DND-41 (cell line): ENCODE results near the gene FUBP1.
A peak's percentile ranks its signal among the peaks of the same experiment; 100 is the strongest.
"Not testable (repeated sequence)": the region's sequence is repeated elsewhere in the genome, so short reads cannot be mapped to it uniquely, and the experiment has no call there.

ENCODE experiments used
- ATAC-seq: fragments of 200-7000 bp; cut with Tn5 transposase; 3 replicates; pipeline ENCODE4 v1.9.1; 2021; ENCODE audit warnings: low read depth; ENCODE audit not compliant: insufficient read depth
- DNase-seq: peaks from one replicate; pipeline ENCODE4 v3.0.0-alpha.2; 2020
- H2AFZ ChIP-seq: 2 replicates; pipeline ENCODE4 v1.6.0; 2012; ENCODE audit warnings: low read depth, low read length
- H3K27ac ChIP-seq: 2 replicates; pipeline ENCODE4 v1.5.1; 2012; ENCODE audit warnings: low read length, inconsistent platforms
- H3K27me3 ChIP-seq: fragments of 200-600 bp; sonication (generic); 2 replicates; pipeline ENCODE4 v1.6.0; 2012; ENCODE audit warnings: low read length, mild to moderate bottlenecking, inconsistent platforms; ENCODE audit not compliant: insufficient read depth, poor library complexity
- H3K36me3 ChIP-seq: 2 replicates; pipeline ENCODE4 v1.5.1; 2012; ENCODE audit warnings: low read length, inconsistent platforms; ENCODE audit not compliant: insufficient read depth
- H3K4me1 ChIP-seq: 2 replicates; pipeline ENCODE4 v1.5.1; 2012; ENCODE audit warnings: mild to moderate bottlenecking, low read length; ENCODE audit not compliant: insufficient read depth
- H3K4me2 ChIP-seq: 2 replicates; pipeline ENCODE4 v1.6.0; 2012; ENCODE audit warnings: mild to moderate bottlenecking, moderate library complexity, low read length, inconsistent platforms; ENCODE audit not compliant: insufficient read depth
- H3K4me3 ChIP-seq, 2 experiments: fragments of 200-600 bp in 1 of 2; shearing (Covaris generic) in 1 of 2; 2 replicates each; pipeline ENCODE4 v1.5.1; 2012 to 2016; ENCODE audit warnings: inconsistent platforms in 2 of 2, low read length in 2 of 2, mild to moderate bottlenecking in 2 of 2, low read depth in 1 of 2, moderate library complexity in 1 of 2
- H3K79me2 ChIP-seq: 2 replicates; pipeline ENCODE4 v1.6.0; 2012; ENCODE audit warnings: low read length, inconsistent platforms; ENCODE audit not compliant: insufficient read depth
- H3K9ac ChIP-seq: 2 replicates; pipeline ENCODE4 v1.6.0; 2012; ENCODE audit warnings: low read depth, mild to moderate bottlenecking, inconsistent platforms, low read length, moderate library complexity
- H3K9me3 ChIP-seq: 2 replicates; pipeline ENCODE4 v1.5.1; 2012; ENCODE audit warnings: low read length, moderate library complexity, mild to moderate bottlenecking, inconsistent platforms; ENCODE audit not compliant: insufficient read depth, severe bottlenecking
- H4K20me1 ChIP-seq: 2 replicates; pipeline ENCODE4 v1.6.0; 2012; ENCODE audit warnings: low read length; ENCODE audit not compliant: insufficient read depth
- EZH2 ChIP-seq: IDR thresholded peaks from 3 replicates; pipeline ENCODE4 v1.6.1; 2012; ENCODE audit warnings: borderline replicate concordance, low read depth, mild to moderate bottlenecking, moderate library complexity, low read length, inconsistent platforms; ENCODE audit not compliant: severe bottlenecking
- TF ChIP-seq, protein P1 (sequence below): IDR thresholded peaks from 2 replicates; pipeline ENCODE4 v1.5.1; 2012; ENCODE audit warnings: borderline replicate concordance, low read length, moderate library complexity, mild to moderate bottlenecking; ENCODE audit not compliant: poor library complexity, severe bottlenecking; ENCODE audit errors: extremely low read depth

FUBP1 gene, protein sequence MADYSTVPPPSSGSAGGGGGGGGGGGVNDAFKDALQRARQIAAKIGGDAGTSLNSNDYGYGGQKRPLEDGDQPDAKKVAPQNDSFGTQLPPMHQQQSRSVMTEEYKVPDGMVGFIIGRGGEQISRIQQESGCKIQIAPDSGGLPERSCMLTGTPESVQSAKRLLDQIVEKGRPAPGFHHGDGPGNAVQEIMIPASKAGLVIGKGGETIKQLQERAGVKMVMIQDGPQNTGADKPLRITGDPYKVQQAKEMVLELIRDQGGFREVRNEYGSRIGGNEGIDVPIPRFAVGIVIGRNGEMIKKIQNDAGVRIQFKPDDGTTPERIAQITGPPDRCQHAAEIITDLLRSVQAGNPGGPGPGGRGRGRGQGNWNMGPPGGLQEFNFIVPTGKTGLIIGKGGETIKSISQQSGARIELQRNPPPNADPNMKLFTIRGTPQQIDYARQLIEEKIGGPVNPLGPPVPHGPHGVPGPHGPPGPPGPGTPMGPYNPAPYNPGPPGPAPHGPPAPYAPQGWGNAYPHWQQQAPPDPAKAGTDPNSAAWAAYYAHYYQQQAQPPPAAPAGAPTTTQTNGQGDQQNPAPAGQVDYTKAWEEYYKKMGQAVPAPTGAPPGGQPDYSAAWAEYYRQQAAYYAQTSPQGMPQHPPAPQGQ

DNA sequence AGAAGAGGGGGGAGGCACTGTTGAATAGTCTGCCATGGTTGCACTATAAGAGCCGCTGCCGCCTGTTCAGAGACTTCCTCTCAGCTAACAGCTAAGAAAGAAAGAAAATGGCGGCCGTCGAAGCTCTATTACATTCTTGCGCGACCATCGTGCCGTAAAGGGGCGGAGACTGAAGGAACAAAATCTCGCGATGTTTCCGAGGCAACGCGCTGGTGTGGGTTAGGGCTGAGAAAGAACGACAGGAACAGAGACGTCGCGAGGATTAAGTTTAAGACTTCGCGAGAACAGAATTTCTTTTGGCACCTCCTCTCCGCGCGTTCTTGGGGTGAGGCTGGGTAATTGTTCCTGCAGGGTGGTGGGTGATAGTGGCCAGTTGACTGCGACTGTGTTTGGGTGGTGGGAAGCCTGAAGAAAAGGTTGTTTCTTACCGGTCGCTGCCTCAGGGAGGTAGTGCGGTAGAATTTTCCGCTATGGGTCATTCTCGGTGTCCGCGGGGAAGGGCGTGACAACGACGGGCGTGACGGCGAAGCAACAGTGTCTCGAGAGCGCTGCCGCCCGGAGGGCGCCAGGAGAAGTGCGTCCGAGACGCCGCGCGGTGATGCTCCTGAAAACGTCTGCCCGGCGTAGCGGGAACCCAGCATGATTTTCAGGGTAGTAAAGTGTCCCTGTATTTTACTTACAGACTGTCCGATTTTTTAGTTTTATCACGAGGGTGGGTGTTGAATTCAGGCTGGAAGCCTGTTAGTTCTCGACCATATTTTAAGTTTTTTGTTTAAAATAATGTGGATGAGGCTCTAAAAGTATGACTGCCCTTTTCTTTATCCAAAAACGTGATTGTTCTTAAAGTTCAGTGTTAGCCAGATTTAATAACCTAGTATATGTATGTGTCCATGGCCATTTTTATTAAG lies at the start of gene FUBP1:
Gene FUBP1 (minus strand): TSS at position 104 of the 908 bp plus-strand sequence. CDS start 68 bp downstream, at position 36.
- TF ChIP-seq, protein P1, sequence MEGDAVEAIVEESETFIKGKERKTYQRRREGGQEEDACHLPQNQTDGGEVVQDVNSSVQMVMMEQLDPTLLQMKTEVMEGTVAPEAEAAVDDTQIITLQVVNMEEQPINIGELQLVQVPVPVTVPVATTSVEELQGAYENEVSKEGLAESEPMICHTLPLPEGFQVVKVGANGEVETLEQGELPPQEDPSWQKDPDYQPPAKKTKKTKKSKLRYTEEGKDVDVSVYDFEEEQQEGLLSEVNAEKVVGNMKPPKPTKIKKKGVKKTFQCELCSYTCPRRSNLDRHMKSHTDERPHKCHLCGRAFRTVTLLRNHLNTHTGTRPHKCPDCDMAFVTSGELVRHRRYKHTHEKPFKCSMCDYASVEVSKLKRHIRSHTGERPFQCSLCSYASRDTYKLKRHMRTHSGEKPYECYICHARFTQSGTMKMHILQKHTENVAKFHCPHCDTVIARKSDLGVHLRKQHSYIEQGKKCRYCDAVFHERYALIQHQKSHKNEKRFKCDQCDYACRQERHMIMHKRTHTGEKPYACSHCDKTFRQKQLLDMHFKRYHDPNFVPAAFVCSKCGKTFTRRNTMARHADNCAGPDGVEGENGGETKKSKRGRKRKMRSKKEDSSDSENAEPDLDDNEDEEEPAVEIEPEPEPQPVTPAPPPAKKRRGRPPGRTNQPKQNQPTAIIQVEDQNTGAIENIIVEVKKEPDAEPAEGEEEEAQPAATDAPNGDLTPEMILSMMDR = peak; percentile 84
- no peak for TF ChIP-seq EZH2
- Histone ChIP-seq H3K36me3 (peaks cover 41% of the 10 kb centered on the region), H3K79me2 (peaks cover 91% of the 10 kb centered on the region), H3K4me2 (peak within 1 kb of the TSS; percentile 78), H3K9ac (peak within 1 kb of the TSS; percentile 74), H3K4me1 (peaks cover 51% of the 10 kb centered on the region), H4K20me1 (peaks cover 38% of the 10 kb centered on the region), H3K4me3 (peak within 1 kb of the TSS; percentile 56 to 65), H3K27me3 (no peaks in the 10 kb centered on the region), H3K27ac (peak within 1 kb of the TSS; percentile 99), H2AFZ (peak within 1 kb of the TSS; percentile 96), H3K9me3 (no peaks in the 10 kb centered on the region)
- DNase-seq (peak; percentile 98), ATAC-seq (peak; percentile 88)

DNA sequence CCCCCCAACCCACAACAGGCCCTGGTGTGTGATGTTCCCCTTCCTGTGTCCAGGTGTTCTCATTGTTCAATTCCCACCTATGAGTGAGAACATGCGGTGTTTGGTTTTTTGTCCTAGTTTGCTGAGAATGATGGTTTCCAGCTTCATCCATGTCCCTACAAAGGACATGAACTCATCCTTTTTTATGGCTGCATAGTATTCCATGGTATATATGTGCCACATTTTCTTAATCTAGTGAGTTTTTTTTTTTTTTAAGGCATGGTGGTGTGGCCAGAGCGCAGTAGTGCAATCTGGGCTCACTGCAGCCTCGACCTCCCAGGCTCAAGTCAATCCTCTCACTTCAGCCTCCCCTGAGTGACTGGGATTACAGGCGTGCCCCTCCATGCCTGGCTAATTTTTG lies 42.3 kb upstream of the FUBP1 start:
- H3K4me1 ChIP-seq, ATAC-seq, H2AFZ ChIP-seq, H3K9me3 ChIP-seq, H3K4me3 ChIP-seq, H4K20me1 ChIP-seq, H3K79me2 ChIP-seq, H3K9ac ChIP-seq, H3K27me3 ChIP-seq, H3K36me3 ChIP-seq, H3K27ac ChIP-seq, H3K4me2 ChIP-seq, DNase-seq: not testable (repeated sequence)

DNA sequence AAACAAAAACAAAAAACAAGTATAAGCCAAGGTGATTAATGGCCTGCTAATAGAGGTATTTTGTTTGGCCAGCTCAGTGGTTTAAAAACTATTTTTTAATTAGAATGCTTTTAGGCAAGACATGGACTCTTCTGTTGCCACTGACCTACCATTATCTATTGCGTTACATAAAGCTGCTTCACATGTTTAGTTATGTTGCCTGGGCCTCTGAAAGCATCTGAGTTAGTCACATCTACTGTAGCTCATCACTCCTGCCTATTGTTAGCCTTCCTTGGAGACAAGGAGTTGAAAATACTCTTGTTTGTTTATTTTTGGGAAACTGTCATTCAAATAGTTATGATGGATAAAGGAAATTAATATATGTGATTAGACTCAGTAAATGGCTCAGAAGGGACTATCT lies 40.2 kb upstream of the FUBP1 start:
- Histone ChIP-seq H3K79me2 (no peaks in the 10 kb centered on the region), H3K27ac (no peak overlapping the region), H4K20me1 (no peaks in the 10 kb centered on the region), H2AFZ (no peak overlapping the region), H3K27me3 (no peaks in the 10 kb centered on the region), H3K4me1 (no peaks in the 10 kb centered on the region), H3K36me3 (no peaks in the 10 kb centered on the region), H3K9ac (no peak overlapping the region), H3K9me3 (no peaks in the 10 kb centered on the region), H3K4me3 (no peak overlapping the region), H3K4me2 (no peak overlapping the region)
- ATAC-seq (no peak), DNase-seq (no peak)
- TF ChIP-seq, protein P1 = no peak
- TF ChIP-seq EZH2 = no peak
